Nephron (organoid): ENCODE results near the gene ADD3.
A peak's percentile ranks its signal among the peaks of the same experiment; 100 is the strongest.

ENCODE experiments used
- H3K27ac Mint-ChIP-seq, 3 experiments: 2 replicates each; pipeline ENCODE4 v1.8.0; 2020; ENCODE audit warnings: mixed read lengths in 3 of 3, mild to moderate bottlenecking in 2 of 3, moderate library complexity in 1 of 3
- H3K27me3 Mint-ChIP-seq: 2 replicates; pipeline ENCODE4 v1.8.0; 2021; ENCODE audit warnings: low read depth, mild to moderate bottlenecking, moderate library complexity, mixed read lengths
- H3K36me3 Mint-ChIP-seq: 2 replicates; pipeline ENCODE4 v1.8.0; 2020; ENCODE audit warnings: low read depth, mixed read lengths
- H3K4me1 Mint-ChIP-seq: 2 replicates; pipeline ENCODE4 v1.8.0; 2020; ENCODE audit warnings: mixed read lengths
- H3K4me3 Mint-ChIP-seq, 3 experiments: 2 replicates each; pipeline ENCODE4 v1.8.0; 2020; ENCODE audit warnings: mild to moderate bottlenecking in 3 of 3, mixed read lengths in 3 of 3, moderate library complexity in 2 of 3
- H3K9me3 Mint-ChIP-seq: 2 replicates; pipeline ENCODE4 v1.8.0; 2020; ENCODE audit warnings: mixed read lengths
- TF ChIP-seq, protein P1 (sequence below), 3 experiments: fragments of 200-600 bp; sonication (generic); IDR thresholded peaks; one replicate each; pipeline ENCODE4 v1.5.0; 2021; ENCODE audit warnings: antibody characterized with exemption in 3 of 3; ENCODE audit not compliant: unreplicated experiment in 3 of 3

Gene ADD3

DNA sequence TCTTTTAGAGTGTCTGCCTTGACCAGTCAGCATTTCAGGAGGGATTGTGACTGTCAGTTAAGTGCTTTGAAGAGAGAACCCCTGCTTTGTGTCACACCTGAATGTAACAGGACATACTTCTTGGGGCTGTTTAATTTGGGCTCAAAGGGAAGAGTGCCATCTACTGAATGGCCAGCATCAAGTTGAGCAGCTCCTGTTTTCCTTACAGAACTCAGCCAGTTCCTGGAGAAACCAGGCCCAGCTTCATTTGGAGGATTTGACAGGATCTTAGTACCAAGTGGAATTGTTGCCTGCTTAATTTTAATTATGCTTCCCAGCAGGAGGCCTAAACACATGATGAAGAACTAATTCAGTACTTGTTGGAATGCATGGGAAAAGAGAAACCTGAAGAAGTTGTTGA is 8.3 kb downstream of the ADD3 start:
- peaks cover 45% of the 10 kb centered on the region for H3K4me1 Mint-ChIP-seq
- peaks cover 3% of the 10 kb centered on the region for H3K36me3 Mint-ChIP-seq
- H3K9me3 Mint-ChIP-seq, result no peaks in the 10 kb centered on the region
- TF ChIP-seq, protein P1, sequence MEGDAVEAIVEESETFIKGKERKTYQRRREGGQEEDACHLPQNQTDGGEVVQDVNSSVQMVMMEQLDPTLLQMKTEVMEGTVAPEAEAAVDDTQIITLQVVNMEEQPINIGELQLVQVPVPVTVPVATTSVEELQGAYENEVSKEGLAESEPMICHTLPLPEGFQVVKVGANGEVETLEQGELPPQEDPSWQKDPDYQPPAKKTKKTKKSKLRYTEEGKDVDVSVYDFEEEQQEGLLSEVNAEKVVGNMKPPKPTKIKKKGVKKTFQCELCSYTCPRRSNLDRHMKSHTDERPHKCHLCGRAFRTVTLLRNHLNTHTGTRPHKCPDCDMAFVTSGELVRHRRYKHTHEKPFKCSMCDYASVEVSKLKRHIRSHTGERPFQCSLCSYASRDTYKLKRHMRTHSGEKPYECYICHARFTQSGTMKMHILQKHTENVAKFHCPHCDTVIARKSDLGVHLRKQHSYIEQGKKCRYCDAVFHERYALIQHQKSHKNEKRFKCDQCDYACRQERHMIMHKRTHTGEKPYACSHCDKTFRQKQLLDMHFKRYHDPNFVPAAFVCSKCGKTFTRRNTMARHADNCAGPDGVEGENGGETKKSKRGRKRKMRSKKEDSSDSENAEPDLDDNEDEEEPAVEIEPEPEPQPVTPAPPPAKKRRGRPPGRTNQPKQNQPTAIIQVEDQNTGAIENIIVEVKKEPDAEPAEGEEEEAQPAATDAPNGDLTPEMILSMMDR (IDR thresholded peaks at IDR 0.05; ENCODE audit: unreplicated experiment in 3 of 3), result peak in 1 of 3 experiments; percentile 25
- H3K27me3 Mint-ChIP-seq, result no peaks in the 10 kb centered on the region
- peak overlapping the region; percentile 49 to 79 (median 78) for H3K27ac Mint-ChIP-seq
- no peak overlapping the region for H3K4me3 Mint-ChIP-seq

DNA sequence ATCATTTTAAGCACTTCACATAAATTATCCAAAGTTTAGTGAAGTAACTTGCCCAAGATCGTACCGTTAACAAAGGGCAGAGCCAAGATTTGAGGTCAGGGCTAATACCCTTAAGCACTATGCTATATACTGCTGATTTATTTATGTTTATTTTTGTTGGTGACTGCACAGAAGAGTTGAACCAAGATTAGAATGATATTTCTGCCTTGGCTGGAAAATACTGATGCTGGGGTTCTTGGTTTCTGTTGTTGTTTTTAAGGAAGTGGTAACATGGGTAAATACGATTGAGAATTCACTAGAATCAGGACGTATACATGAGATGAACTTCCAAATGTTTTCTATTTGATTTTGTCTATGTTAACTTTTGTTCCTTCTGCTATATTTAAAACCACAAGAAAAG is 9.3 kb downstream of the ADD3 start:
- Mint-ChIP-seq H3K9me3 (no peaks in the 10 kb centered on the region), H3K36me3 (peaks cover 3% of the 10 kb centered on the region), H3K27ac (peak overlapping the region; percentile 32 to 79 (median 78)), H3K27me3 (no peaks in the 10 kb centered on the region), H3K4me3 (no peak overlapping the region), H3K4me1 (peaks cover 40% of the 10 kb centered on the region)
- TF ChIP-seq, protein P1 (IDR thresholded peaks at IDR 0.05; ENCODE audit: unreplicated experiment in 3 of 3), result no peak

DNA sequence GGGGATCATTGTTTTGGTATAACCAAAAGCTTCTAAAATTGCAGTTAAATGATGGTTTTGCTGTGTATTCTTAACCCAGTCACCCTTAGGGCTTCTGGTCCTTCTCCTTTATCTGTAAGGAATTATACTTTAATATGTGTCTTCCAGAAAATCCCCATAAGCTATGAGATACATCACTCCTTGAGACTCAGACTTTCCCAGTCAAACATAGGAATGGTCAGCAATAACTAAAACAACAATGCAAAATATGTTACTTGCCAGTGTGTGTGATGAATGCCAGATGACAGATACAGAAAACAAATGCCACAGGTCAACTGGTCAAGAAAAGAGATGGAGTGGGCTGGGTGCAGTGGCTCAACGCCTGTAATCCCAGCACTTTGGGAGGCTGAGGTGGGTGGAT is 10.1 kb downstream of the ADD3 start:
- no peaks in the 10 kb centered on the region for H3K27me3 Mint-ChIP-seq
- H3K9me3 Mint-ChIP-seq, result no peaks in the 10 kb centered on the region
- H3K27ac Mint-ChIP-seq, result peak overlapping the region in 1 of 3 experiments; percentile 18
- no peak overlapping the region for H3K4me3 Mint-ChIP-seq
- peaks cover 3% of the 10 kb centered on the region for H3K36me3 Mint-ChIP-seq
- peaks cover 31% of the 10 kb centered on the region for H3K4me1 Mint-ChIP-seq
- TF ChIP-seq, protein P1 (IDR thresholded peaks at IDR 0.05; ENCODE audit: unreplicated experiment in 3 of 3), result no peak

DNA sequence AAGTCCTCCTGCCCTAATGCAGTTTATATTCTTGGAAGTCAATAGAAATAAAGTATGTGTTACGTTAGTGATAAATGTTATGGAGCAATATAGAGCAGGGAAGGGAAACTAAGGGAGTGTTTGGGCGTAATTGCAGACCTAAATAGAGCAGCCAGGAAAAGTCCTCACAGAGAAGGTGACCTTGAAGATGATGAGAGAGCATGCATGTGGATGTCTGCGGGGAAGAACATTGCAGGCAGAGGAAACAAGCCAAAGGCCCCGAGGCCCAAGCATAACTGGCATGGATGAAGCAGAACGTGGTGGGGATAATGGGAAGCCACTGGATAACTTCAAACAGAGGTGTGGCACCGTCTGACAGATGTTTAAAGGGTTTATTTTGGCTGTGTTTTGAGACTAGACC is 12.5 kb downstream of the ADD3 start:
- Mint-ChIP-seq H3K9me3 (no peaks in the 10 kb centered on the region), H3K36me3 (no peaks in the 10 kb centered on the region), H3K27me3 (no peaks in the 10 kb centered on the region), H3K4me1 (peaks cover 30% of the 10 kb centered on the region), H3K27ac (no peak overlapping the region), H3K4me3 (no peak overlapping the region)
- TF ChIP-seq, protein P1 (IDR thresholded peaks at IDR 0.05; ENCODE audit: unreplicated experiment in 3 of 3), result no peak

DNA sequence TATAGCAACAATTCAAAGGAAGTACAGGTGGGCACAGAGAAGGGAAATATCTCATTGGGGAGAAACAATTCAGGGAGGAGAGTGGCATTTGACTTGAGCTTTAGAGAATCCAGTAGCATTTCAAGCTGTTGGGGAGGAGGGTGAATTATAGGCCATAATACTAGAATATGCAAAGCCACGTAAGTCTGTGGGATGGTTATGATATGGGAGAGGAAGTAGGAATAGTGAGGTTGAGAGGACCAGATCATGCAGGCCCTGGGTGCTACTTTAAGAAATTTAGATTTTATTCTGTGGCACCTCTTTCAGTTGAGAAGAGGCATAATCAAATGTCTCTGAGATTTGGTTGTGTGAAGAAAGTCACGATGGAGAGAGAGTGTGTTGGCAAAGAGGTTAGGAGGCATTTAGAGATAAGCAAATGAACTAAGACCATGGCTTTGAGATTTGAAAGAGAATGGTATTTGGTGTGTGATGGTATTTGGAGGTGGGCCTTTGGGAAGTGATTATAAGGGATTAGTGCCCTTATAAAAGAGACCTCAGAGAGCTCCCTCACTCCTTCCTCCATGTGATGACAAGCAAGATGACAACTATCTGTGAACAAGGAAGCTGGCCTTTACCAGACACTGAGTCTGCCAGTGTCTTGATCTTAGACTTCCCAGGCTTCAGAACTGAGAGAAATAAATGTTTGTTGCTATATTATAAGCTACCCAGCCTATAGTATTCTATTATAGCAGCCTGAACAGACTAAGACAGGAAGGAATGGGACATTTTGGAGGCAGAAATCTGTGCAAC is 15.1 kb downstream of the ADD3 start:
- no peaks in the 10 kb centered on the region for H3K9me3 Mint-ChIP-seq
- H3K4me3 Mint-ChIP-seq, result no peak overlapping the region
- peaks cover 14% of the 10 kb centered on the region for H3K4me1 Mint-ChIP-seq
- no peaks in the 10 kb centered on the region for H3K36me3 Mint-ChIP-seq
- TF ChIP-seq, protein P1 (IDR thresholded peaks at IDR 0.05; ENCODE audit: unreplicated experiment in 3 of 3), result no peak
- peak overlapping the region in 1 of 3 experiments; percentile 25 for H3K27ac Mint-ChIP-seq
- H3K27me3 Mint-ChIP-seq, result no peaks in the 10 kb centered on the region
